ENCODE measurements around the gene MAPRE3.

MAPRE3 gene

DNA sequence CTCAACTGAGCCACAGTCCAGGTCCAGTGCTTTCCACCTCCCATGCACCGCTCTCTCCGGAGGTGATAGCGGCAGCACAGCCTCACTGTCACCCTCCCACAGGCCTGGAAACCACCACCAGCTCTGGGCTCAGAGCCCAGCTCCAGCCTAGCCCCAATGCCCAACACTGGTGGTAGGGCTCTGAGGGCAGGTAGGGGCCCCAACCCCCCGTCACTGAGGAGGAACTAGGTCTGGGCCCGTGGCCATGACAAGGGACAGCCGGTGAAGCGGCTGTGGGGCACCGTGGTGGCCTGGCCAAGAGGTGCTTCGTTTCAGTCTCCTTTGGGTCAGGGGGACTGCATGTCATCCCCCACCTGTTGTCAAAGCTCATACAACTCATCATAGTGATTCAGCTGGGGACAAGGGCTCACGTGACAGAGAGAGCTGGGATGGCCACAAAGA lies 56.8 kb downstream of the MAPRE3 start:
- TF ChIP-seq L3MBTL2 (conservative IDR thresholded peaks at IDR 0.05) (no peak), TARDBP (IDR thresholded peaks at IDR 0.05) (no peak), SP1 (IDR thresholded peaks at IDR 0.05) (no peak), ELF4 (IDR thresholded peaks at IDR 0.05) (no peak), FOXK2 (IDR thresholded peaks at IDR 0.05) (no peak), FOXM1 (IDR thresholded peaks at IDR 0.05; ENCODE audit: borderline replicate concordance) (no peak), CTBP1 (IDR thresholded peaks at IDR 0.05; ENCODE audit: borderline replicate concordance) (no peak), NFRKB (IDR thresholded peaks at IDR 0.05) (no peak), HDGF (IDR thresholded peaks at IDR 0.05; ENCODE audit: borderline replicate concordance) (no peak), ZNF384 (IDR thresholded peaks at IDR 0.05) (no peak), ARNT (IDR thresholded peaks at IDR 0.05) (no peak), FOXA1 (IDR thresholded peaks at IDR 0.05) (no peak), LEF1 (IDR thresholded peaks at IDR 0.05; ENCODE audit: borderline replicate concordance) (no peak), SUZ12 (IDR thresholded peaks at IDR 0.05) (no peak), BHLHE40 (IDR thresholded peaks at IDR 0.05; ENCODE audit: borderline replicate concordance) (no peak)
- TF ChIP-seq, protein P1, sequence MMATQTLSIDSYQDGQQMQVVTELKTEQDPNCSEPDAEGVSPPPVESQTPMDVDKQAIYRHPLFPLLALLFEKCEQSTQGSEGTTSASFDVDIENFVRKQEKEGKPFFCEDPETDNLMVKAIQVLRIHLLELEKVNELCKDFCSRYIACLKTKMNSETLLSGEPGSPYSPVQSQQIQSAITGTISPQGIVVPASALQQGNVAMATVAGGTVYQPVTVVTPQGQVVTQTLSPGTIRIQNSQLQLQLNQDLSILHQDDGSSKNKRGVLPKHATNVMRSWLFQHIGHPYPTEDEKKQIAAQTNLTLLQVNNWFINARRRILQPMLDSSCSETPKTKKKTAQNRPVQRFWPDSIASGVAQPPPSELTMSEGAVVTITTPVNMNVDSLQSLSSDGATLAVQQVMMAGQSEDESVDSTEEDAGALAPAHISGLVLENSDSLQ (IDR thresholded peaks at IDR 0.05), result no peak
- no peak for DNase-seq (ENCODE audit: extremely low spot score)
- ChIA-PET CTCF (interaction anchor here (0.6 kb wide), 1 partner anchor 168 kb away, joined by 4 read pairs; no protein-coding TSS in a partner anchor), POLR2A (interaction anchor here (1.2 kb wide), 1 partner anchor 24 kb away, joined by 3 read pairs; the partner anchor contains the start of gene AGBL5)

GRCh38 chr2:27029051-27029450 lies 58.6 kb downstream of the MAPRE3 start:
- ChIA-PET CTCF (interaction anchor here (0.9 to 1.0 kb wide), 2 partner anchors 12 to 67 kb away, joined by 3 read pairs; no protein-coding TSS in a partner anchor), POLR2A (no interaction called here)
- TF ChIP-seq BHLHE40 (IDR thresholded peaks at IDR 0.05; ENCODE audit: borderline replicate concordance) (no peak), FOXK2 (IDR thresholded peaks at IDR 0.05) (no peak), HDGF (IDR thresholded peaks at IDR 0.05; ENCODE audit: borderline replicate concordance) (no peak), L3MBTL2 (conservative IDR thresholded peaks at IDR 0.05) (no peak), TARDBP (IDR thresholded peaks at IDR 0.05) (no peak), FOXA1 (IDR thresholded peaks at IDR 0.05) (no peak), SP1 (IDR thresholded peaks at IDR 0.05) (no peak), SUZ12 (IDR thresholded peaks at IDR 0.05) (no peak), FOXM1 (IDR thresholded peaks at IDR 0.05; ENCODE audit: borderline replicate concordance) (no peak), NFRKB (IDR thresholded peaks at IDR 0.05) (no peak), LEF1 (IDR thresholded peaks at IDR 0.05; ENCODE audit: borderline replicate concordance) (no peak), CTBP1 (IDR thresholded peaks at IDR 0.05; ENCODE audit: borderline replicate concordance) (no peak), ARNT (IDR thresholded peaks at IDR 0.05) (no peak), ZNF384 (IDR thresholded peaks at IDR 0.05) (no peak), ELF4 (IDR thresholded peaks at IDR 0.05) (no peak)
- TF ChIP-seq, protein P1 (IDR thresholded peaks at IDR 0.05), result no peak
- DNase-seq (ENCODE audit: extremely low spot score), result no peak

DNA sequence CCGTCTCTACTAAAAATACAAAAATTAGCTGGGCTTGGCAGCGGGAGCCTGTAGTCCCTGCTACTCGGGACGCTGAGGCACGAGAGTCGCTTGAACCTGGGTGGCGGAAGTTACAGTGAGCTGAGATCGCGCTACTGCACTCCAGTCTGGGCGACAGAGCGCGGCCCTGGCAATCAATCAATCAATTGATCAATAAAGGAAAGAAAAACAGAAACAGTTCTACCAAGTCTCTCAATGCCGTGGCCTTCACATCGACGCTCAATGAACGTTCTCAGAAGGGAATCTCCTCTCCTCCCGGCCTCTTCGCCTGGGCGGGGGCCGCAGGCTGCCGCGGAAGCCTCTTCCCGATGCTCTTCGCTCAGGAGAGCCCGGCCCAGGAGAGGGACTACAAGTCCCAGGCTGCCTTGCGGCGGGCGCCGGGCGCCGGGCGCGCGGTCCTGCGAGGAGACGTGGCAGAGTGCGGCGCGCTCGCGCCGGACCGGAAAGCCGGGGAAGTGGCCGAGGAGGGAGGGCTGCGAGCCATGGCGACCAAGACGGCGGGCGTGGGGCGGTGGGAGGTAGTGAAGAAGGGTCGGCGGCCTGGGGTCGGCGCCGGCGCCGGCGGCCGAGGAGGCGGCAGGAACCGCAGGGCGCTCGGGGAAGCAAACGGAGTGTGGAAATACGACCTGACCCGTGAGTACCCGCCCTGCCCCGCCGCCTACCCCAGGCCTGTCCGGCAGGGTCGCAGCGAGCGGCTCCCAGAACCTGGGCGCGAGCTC lies 62.2 kb downstream of the MAPRE3 start, which contains the start of gene TMEM214:
Gene TMEM214 (plus strand): TSS at position 471 of the 758 bp plus-strand sequence. CDS start 51 bp downstream, at position 522.
- ChIA-PET CTCF (no interaction called here), POLR2A (interaction anchor here (0.8 to 5.1 kb wide), 7 partner anchors 9 to 49 kb away, joined by 3 to 44 read pairs (median 5); partner anchors contain the start of genes AGBL5 and OST4)
- peak; percentile 93 for DNase-seq (ENCODE audit: extremely low spot score)
- TF ChIP-seq ZNF384 (IDR thresholded peaks at IDR 0.05), result no peak
- peak; percentile 75 for TF ChIP-seq TARDBP (IDR thresholded peaks at IDR 0.05)
- TF ChIP-seq, protein P1 (IDR thresholded peaks at IDR 0.05), result peak; percentile 82

GRCh38 chr2:27033253-27033852 lies 62.9 kb downstream of the MAPRE3 start:
- TF ChIP-seq ARNT (IDR thresholded peaks at IDR 0.05), result no peak
- no peak for TF ChIP-seq BHLHE40 (IDR thresholded peaks at IDR 0.05; ENCODE audit: borderline replicate concordance)
- no peak for TF ChIP-seq ZNF384 (IDR thresholded peaks at IDR 0.05)
- no peak for TF ChIP-seq L3MBTL2 (conservative IDR thresholded peaks at IDR 0.05)
- TF ChIP-seq TARDBP (IDR thresholded peaks at IDR 0.05), result no peak
- TF ChIP-seq SUZ12 (IDR thresholded peaks at IDR 0.05), result no peak
- TF ChIP-seq, protein P1 (IDR thresholded peaks at IDR 0.05), result no peak
- TF ChIP-seq FOXM1 (IDR thresholded peaks at IDR 0.05; ENCODE audit: borderline replicate concordance), result no peak
- no peak for TF ChIP-seq ELF4 (IDR thresholded peaks at IDR 0.05)
- TF ChIP-seq SP1 (IDR thresholded peaks at IDR 0.05), result no peak
- POLR2A ChIA-PET, result interaction anchor here (0.8 to 5.1 kb wide), 6 partner anchors 9 to 48 kb away, joined by 3 to 44 read pairs (median 5); partner anchors contain the start of genes AGBL5 and OST4
- no peak for DNase-seq (ENCODE audit: extremely low spot score)
- CTCF ChIA-PET, result no interaction called here

DNA sequence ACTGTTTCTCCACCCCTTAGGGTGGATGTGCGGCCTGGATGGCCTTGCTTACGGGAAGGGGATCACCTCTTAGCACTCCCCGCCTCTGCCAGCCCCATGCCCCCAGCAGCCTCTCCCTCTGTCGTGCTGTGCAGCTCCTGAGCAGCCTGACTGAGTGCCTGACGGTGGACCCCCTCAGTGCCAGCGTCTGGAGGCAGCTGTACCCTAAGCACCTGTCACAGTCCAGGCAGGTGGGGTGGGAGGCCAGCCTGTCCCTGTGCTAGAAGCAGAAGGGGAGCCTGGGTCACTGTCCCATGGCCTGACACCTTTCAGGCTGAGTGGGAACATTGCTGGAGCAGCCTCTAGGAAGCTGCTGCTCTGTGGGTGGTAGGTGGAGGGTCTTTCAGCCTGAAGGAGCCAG lies 67.6 kb downstream of the MAPRE3 start:
- DNase-seq (ENCODE audit: extremely low spot score), result no peak
- CTCF ChIA-PET, result no interaction called here
- TF ChIP-seq BHLHE40 (IDR thresholded peaks at IDR 0.05; ENCODE audit: borderline replicate concordance) (no peak), SUZ12 (IDR thresholded peaks at IDR 0.05) (no peak), HDGF (IDR thresholded peaks at IDR 0.05; ENCODE audit: borderline replicate concordance) (no peak), ZNF384 (IDR thresholded peaks at IDR 0.05) (no peak), SP1 (IDR thresholded peaks at IDR 0.05) (no peak), ARNT (IDR thresholded peaks at IDR 0.05) (no peak), NFRKB (IDR thresholded peaks at IDR 0.05) (no peak), FOXM1 (IDR thresholded peaks at IDR 0.05; ENCODE audit: borderline replicate concordance) (no peak), TARDBP (IDR thresholded peaks at IDR 0.05) (no peak), FOXA1 (IDR thresholded peaks at IDR 0.05) (no peak)
- TF ChIP-seq, protein P1 (IDR thresholded peaks at IDR 0.05), result no peak
- POLR2A ChIA-PET, result interaction anchor here (1.4 to 2.5 kb wide), 3 partner anchors 9 to 34 kb away, joined by 6 to 10 read pairs (median 7); partner anchors contain the start of genes AGBL5 and OST4

All from HEK293T (cell line).